ENCODE data around the gene CCL13. TPM values are rescaled to one million over a fixed set of nuclear protein-coding genes. Genes with fewer than 3 reads are reported as not detected.

The CCL13 gene
- total RNA-seq (2022; extraction: Qiagen RNA extraction), result not detected in 5 replicates

DNA sequence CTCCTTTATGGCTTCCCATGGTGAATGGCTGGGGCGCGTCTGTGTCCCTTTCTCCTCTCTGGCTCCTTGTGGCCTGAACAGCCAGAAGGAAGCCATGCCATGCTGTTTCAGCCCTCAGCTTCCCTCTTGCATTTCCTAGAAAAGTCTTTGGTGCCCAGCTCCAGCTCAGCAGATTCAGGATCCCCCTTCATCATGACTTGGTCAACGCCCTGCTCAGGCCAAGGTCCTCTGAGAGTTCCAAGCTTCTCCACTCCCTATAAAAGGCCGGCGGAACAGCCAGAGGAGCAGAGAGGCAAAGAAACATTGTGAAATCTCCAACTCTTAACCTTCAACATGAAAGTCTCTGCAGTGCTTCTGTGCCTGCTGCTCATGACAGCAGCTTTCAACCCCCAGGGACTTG is at the start of gene CCL13:
CCL13 (plus strand) TSS at position 287 of the 400 bp plus-strand sequence; CDS start at position 334, 47 bp downstream.

GRCh38 chr17:34319039-34319483 is 37.2 kb upstream of the CCL13 start, which contains the start of gene CCL8:
CCL8 (plus strand) TSS chr17:34319435; CDS start chr17:34319502, 67 bp downstream.

DNA sequence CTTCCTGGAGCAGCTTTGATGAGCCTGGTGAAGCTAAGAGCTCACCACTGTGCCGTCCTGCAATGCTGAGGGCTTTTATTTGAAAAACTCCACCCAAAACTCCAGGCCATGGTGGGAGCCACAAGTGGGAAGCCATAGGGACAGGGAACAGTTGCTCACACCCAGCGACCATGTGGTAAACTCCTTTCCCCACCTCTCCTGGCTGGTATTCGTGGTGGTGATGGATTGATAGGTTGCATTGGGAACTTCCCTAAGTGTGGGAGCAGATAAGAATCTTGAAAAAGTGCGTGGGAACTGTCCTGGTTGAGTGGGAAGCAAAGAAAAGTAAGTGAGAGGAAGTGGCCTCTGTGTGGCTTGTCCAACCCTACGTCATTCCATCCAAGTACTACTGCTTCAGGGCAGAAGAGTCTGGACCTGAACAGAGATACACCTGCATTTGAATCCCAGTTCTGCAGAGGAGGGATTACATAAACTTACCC is 6.9 kb downstream of the CCL13 start, which contains the start of gene CCL1:
CCL1 (minus strand) TSS at position 51 of the 479 bp plus-strand sequence. CDS start 72 bp downstream, outside the sequence.

Other genes starting within 250 kb of the CCL13 start
- 6.8 to 8.5 TPM (median 8.1 TPM) in 5 replicates for gene CCL2, start 101.2 kb upstream of the CCL13 start, total RNA-seq (2022; extraction: Qiagen RNA extraction)
- gene CCL7, start 86.3 kb upstream of the CCL13 start, total RNA-seq (2022; extraction: Qiagen RNA extraction), result 0.14 to 0.24 TPM (median 0.21 TPM) in 3 of 5 replicates, not detected in the others
- not detected in 5 replicates for gene CCL11, start 70.7 kb upstream of the CCL13 start, total RNA-seq (2022; extraction: Qiagen RNA extraction)
- not detected in 5 replicates for gene CCL8, start 37.0 kb upstream of the CCL13 start, total RNA-seq (2022; extraction: Qiagen RNA extraction)
- not detected in 5 replicates for gene CCL1, start 6.8 kb downstream of the CCL13 start, total RNA-seq (2022; extraction: Qiagen RNA extraction)
- gene TMEM132E, start 223.1 kb downstream of the CCL13 start, total RNA-seq (2022; extraction: Qiagen RNA extraction), result not detected in 5 replicates